ENCODE results near the gene PLEKHA5. TPM values are rescaled to one million over a fixed set of nuclear protein-coding genes. Genes with fewer than 3 reads are reported as not detected.

Gene PLEKHA5
- polyA plus RNA-seq, 1 of the 3 experiments (the other 2 are of a cell fraction), result 7.1 TPM

DNA sequence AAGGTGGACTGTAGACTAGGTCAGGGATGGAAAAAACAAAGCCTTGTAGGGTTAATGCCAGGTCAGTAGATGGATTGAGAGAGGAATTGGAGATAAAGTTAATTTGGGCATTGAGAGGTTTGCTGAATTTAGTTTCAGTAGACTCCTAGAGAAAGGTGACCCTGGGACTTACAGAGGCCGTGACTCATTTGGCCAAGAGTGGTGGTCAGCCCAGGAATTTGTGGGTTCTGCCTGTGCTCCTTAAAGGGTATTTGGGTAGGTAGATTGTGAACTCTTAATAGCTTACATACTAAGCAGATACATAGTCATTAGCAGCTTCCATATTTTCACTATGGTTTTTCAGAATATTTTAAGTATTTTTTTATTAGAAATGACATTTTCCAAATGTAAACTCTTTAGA, 21.8 kb downstream of the PLEKHA5 start:
- WGBS (ENCODE audit: low lambda C conversion rate), result 100% methylated on average over 1 of the region's 1 CpG
- ChIA-PET POLR2A (no interaction called here), CTCF (no interaction called here)
- Histone ChIP-seq H3K79me2 (ENCODE audit: insufficient read depth) (peaks cover 8% of the 10 kb centered on the region; the same call in 1 of the 2 replicates), H2AFZ (ENCODE audit: low read depth) (no peak overlapping the region), H3K4me2 (no peak overlapping the region), H3K36me3 (replicated peaks in 1 of 2; ENCODE audit: control insufficient read depth in 1 of 2, insufficient read depth in 2 of 2, low read length in 1 of 2) (peaks cover 0 to 9% of the 10 kb centered on the region in 2 experiments), H3K4me1 (ENCODE audit: control insufficient read depth in 1 of 2, insufficient read depth in 2 of 2, low read depth in 1 of 2, low read length in 1 of 2) (no peaks in the 10 kb centered on the region; a peak in 1 of 4 replicates), H3K27ac (ENCODE audit: low read depth in 2 of 2, low read length in 1 of 2) (no peak overlapping the region), H3K9me2 (no peaks in the 10 kb centered on the region), H4K20me1 (ENCODE audit: insufficient read depth) (no peaks in the 10 kb centered on the region; the same call in 1 of the 2 replicates), H3K4me3 (ENCODE audit: low read depth in 2 of 2, low read length in 1 of 2) (no peak overlapping the region), H3F3A (replicated peaks; ENCODE audit: insufficient read depth) (no peaks in the 10 kb centered on the region), H3K9ac (no peak overlapping the region), H3K27me3 (ENCODE audit: insufficient read depth) (no peaks in the 10 kb centered on the region), H3K9me3 (no peaks in the 10 kb centered on the region)
- TF ChIP-seq TCF12 (IDR thresholded peaks at IDR 0.05) (no peak), ELF1 (IDR thresholded peaks at IDR 0.05) (no peak), CHD2 (IDR thresholded peaks at IDR 0.05; ENCODE audit: low read length, partially characterized antibody) (no peak), SMC3 (IDR thresholded peaks at IDR 0.05; ENCODE audit: low read depth, low read length) (no peak), RXRA (IDR thresholded peaks at IDR 0.05; ENCODE audit: borderline replicate concordance, low read depth) (no peak), NRF1 (IDR thresholded peaks at IDR 0.05; ENCODE audit: low read depth, low read length) (no peak), POLR2AphosphoS5 (IDR thresholded peaks at IDR 0.05; ENCODE audit: low read depth, low read length) (no peak), NFIC (IDR thresholded peaks at IDR 0.05; ENCODE audit: borderline replicate concordance) (no peak), GABPA (IDR thresholded peaks at IDR 0.05; ENCODE audit: low read depth) (no peak), RAD21 (IDR thresholded peaks at IDR 0.05; ENCODE audit: low read length) (no peak), MXI1 (IDR thresholded peaks at IDR 0.05; ENCODE audit: low read depth, low read length) (no peak), TEAD4 (IDR thresholded peaks at IDR 0.05; ENCODE audit: borderline replicate concordance, insufficient read depth) (no peak), MEF2A (IDR thresholded peaks at IDR 0.05; ENCODE audit: borderline replicate concordance, low read depth) (no peak), FOXJ3 (CRISPR knock-in tag; IDR thresholded peaks at IDR 0.05) (no peak)
- TF ChIP-seq, protein P1, sequence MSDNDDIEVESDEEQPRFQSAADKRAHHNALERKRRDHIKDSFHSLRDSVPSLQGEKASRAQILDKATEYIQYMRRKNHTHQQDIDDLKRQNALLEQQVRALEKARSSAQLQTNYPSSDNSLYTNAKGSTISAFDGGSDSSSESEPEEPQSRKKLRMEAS (IDR thresholded peaks at IDR 0.05; ENCODE audit: low read depth), result no peak
- TF ChIP-seq, protein P2, sequence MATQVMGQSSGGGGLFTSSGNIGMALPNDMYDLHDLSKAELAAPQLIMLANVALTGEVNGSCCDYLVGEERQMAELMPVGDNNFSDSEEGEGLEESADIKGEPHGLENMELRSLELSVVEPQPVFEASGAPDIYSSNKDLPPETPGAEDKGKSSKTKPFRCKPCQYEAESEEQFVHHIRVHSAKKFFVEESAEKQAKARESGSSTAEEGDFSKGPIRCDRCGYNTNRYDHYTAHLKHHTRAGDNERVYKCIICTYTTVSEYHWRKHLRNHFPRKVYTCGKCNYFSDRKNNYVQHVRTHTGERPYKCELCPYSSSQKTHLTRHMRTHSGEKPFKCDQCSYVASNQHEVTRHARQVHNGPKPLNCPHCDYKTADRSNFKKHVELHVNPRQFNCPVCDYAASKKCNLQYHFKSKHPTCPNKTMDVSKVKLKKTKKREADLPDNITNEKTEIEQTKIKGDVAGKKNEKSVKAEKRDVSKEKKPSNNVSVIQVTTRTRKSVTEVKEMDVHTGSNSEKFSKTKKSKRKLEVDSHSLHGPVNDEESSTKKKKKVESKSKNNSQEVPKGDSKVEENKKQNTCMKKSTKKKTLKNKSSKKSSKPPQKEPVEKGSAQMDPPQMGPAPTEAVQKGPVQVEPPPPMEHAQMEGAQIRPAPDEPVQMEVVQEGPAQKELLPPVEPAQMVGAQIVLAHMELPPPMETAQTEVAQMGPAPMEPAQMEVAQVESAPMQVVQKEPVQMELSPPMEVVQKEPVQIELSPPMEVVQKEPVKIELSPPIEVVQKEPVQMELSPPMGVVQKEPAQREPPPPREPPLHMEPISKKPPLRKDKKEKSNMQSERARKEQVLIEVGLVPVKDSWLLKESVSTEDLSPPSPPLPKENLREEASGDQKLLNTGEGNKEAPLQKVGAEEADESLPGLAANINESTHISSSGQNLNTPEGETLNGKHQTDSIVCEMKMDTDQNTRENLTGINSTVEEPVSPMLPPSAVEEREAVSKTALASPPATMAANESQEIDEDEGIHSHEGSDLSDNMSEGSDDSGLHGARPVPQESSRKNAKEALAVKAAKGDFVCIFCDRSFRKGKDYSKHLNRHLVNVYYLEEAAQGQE (IDR thresholded peaks at IDR 0.05; ENCODE audit: low read depth, low read length), result no peak
- no peak for DNase-seq

DNA sequence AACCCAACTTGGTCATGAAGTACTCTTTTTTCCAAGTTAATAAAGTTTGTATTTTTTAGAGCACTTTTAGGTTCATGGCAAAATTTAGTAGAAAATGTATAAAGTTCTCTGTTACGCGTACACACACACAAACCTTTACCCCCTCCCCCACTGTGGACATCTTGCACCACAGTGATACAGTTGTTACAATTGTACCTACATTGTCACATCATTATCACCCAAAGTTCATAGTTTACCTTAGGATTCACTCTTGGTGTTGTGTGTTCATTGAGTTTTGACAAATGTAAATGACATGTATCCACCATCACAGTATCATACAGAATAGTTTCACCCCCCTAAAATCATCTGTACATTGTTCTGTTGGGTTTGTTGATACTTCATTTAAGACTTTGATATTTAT, 23.9 kb downstream of the PLEKHA5 start:
- 51% methylated on average over 2 of the region's 2 CpGs for WGBS (ENCODE audit: low lambda C conversion rate)
- no peaks in the 10 kb centered on the region for H4K20me1 ChIP-seq (ENCODE audit: insufficient read depth)
- no peak overlapping the region for H2AFZ ChIP-seq (ENCODE audit: low read depth)
- H3K27me3 ChIP-seq (ENCODE audit: insufficient read depth), result no peaks in the 10 kb centered on the region
- no peaks in the 10 kb centered on the region; a peak in 1 of 4 replicates for H3K4me1 ChIP-seq (ENCODE audit: control insufficient read depth in 1 of 2, insufficient read depth in 2 of 2, low read depth in 1 of 2, low read length in 1 of 2)
- H3K9me2 ChIP-seq, result no peaks in the 10 kb centered on the region
- ChIA-PET CTCF (no interaction called here), POLR2A (no interaction called here)
- H3K36me3 ChIP-seq (replicated peaks in 1 of 2; ENCODE audit: control insufficient read depth in 1 of 2, insufficient read depth in 2 of 2, low read length in 1 of 2), result peaks cover 0 to 9% of the 10 kb centered on the region in 2 experiments
- DNase-seq, result no peak
- H3K9ac ChIP-seq, result no peak overlapping the region
- TF ChIP-seq RAD21 (IDR thresholded peaks at IDR 0.05; ENCODE audit: low read length), result no peak
- TF ChIP-seq, protein P3, sequence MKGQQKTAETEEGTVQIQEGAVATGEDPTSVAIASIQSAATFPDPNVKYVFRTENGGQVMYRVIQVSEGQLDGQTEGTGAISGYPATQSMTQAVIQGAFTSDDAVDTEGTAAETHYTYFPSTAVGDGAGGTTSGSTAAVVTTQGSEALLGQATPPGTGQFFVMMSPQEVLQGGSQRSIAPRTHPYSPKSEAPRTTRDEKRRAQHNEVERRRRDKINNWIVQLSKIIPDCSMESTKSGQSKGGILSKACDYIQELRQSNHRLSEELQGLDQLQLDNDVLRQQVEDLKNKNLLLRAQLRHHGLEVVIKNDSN (IDR thresholded peaks at IDR 0.05; ENCODE audit: borderline replicate concordance, low read depth), result no peak
- TF ChIP-seq, protein P4, sequence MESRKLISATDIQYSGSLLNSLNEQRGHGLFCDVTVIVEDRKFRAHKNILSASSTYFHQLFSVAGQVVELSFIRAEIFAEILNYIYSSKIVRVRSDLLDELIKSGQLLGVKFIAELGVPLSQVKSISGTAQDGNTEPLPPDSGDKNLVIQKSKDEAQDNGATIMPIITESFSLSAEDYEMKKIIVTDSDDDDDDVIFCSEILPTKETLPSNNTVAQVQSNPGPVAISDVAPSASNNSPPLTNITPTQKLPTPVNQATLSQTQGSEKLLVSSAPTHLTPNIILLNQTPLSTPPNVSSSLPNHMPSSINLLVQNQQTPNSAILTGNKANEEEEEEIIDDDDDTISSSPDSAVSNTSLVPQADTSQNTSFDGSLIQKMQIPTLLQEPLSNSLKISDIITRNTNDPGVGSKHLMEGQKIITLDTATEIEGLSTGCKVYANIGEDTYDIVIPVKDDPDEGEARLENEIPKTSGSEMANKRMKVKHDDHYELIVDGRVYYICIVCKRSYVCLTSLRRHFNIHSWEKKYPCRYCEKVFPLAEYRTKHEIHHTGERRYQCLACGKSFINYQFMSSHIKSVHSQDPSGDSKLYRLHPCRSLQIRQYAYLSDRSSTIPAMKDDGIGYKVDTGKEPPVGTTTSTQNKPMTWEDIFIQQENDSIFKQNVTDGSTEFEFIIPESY (IDR thresholded peaks at IDR 0.05; ENCODE audit: borderline replicate concordance, low read depth), result no peak
- TF ChIP-seq, protein P5, sequence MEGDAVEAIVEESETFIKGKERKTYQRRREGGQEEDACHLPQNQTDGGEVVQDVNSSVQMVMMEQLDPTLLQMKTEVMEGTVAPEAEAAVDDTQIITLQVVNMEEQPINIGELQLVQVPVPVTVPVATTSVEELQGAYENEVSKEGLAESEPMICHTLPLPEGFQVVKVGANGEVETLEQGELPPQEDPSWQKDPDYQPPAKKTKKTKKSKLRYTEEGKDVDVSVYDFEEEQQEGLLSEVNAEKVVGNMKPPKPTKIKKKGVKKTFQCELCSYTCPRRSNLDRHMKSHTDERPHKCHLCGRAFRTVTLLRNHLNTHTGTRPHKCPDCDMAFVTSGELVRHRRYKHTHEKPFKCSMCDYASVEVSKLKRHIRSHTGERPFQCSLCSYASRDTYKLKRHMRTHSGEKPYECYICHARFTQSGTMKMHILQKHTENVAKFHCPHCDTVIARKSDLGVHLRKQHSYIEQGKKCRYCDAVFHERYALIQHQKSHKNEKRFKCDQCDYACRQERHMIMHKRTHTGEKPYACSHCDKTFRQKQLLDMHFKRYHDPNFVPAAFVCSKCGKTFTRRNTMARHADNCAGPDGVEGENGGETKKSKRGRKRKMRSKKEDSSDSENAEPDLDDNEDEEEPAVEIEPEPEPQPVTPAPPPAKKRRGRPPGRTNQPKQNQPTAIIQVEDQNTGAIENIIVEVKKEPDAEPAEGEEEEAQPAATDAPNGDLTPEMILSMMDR (IDR thresholded peaks at IDR 0.05), result no peak
- no peak for TF ChIP-seq EP300 (IDR thresholded peaks at IDR 0.05; ENCODE audit: borderline replicate concordance in 1 of 2, low read depth in 1 of 2, low read length in 1 of 2)
- TF ChIP-seq GATA2 (CRISPR knock-in tag; IDR thresholded peaks at IDR 0.05), result no peak
- no peak overlapping the region for H3K27ac ChIP-seq (ENCODE audit: low read depth in 2 of 2, low read length in 1 of 2)
- H3K9me3 ChIP-seq, result no peaks in the 10 kb centered on the region
- no peak overlapping the region for H3K4me2 ChIP-seq
- no peak overlapping the region for H3K4me3 ChIP-seq (ENCODE audit: low read depth in 2 of 2, low read length in 1 of 2)
- H3K79me2 ChIP-seq (ENCODE audit: insufficient read depth), result peaks cover 15% of the 10 kb centered on the region; the same call in 1 of the 2 replicates
- H3F3A ChIP-seq (replicated peaks; ENCODE audit: insufficient read depth), result no peaks in the 10 kb centered on the region
